HG03558 (cell line): ENCODE results near the gene GSTP1.

Experiments used
- ATAC-seq: cut with Tn5 transposase; IDR thresholded peaks from one replicate; pipeline ENCODE4 v1.9.1; 2021; ENCODE audit warnings: moderate number of reproducible peaks; ENCODE audit not compliant: unreplicated experiment; ENCODE audit errors: extremely low read depth

The GSTP1 gene

GRCh38 chr11:67627812-67628624 is 44.4 kb downstream of the GSTP1 start:
- no peak for ATAC-seq

- ATAC-seq: no peak
Observed at GRCh38 chr11:67628710-67629385, 45.2 kb downstream of the GSTP1 start.

GRCh38 chr11:67629386-67630227 is 46.0 kb downstream of the GSTP1 start, which contains the start of gene NUDT8:
Gene NUDT8, minus strand, starts transcription at chr11:67629937. Its CDS starts 26 bp downstream, at chr11:67629911.
- no peak for ATAC-seq

GRCh38 chr11:67630228-67630942 is 46.8 kb downstream of the GSTP1 start:
- ATAC-seq: peak; percentile 32

- ATAC-seq: no peak
Observed at GRCh38 chr11:67630943-67631331, 47.3 kb downstream of the GSTP1 start.

GRCh38 chr11:67631411-67631810 is 47.8 kb downstream of the GSTP1 start:
- ATAC-seq: no peak

GRCh38 chr11:67631853-67632174 is 48.2 kb downstream of the GSTP1 start:
- ATAC-seq: no peak

GRCh38 chr11:67632175-67632981 is 48.8 kb downstream of the GSTP1 start:
- no peak for ATAC-seq

GRCh38 chr11:67632982-67633755 is 49.6 kb downstream of the GSTP1 start:
- no peak for ATAC-seq

- ATAC-seq: no peak
Observed at GRCh38 chr11:67633758-67634365, 50.2 kb downstream of the GSTP1 start.

GRCh38 chr11:67634366-67635230 is 51.0 kb downstream of the GSTP1 start:
- ATAC-seq: no peak

GRCh38 chr11:67635231-67635521 is 51.6 kb downstream of the GSTP1 start:
- no peak for ATAC-seq
